ENCODE data around the gene TMEM135. TPM values are rescaled to one million over a fixed set of nuclear protein-coding genes. Genes with fewer than 3 reads are reported as not detected.
A peak's percentile ranks its signal among the peaks of the same experiment; 100 is the strongest.

Gene TMEM135
- total RNA-seq, 6 experiments from 2014 or later: 12.2 to 27.9 (median 18.8) TPM

DNA sequence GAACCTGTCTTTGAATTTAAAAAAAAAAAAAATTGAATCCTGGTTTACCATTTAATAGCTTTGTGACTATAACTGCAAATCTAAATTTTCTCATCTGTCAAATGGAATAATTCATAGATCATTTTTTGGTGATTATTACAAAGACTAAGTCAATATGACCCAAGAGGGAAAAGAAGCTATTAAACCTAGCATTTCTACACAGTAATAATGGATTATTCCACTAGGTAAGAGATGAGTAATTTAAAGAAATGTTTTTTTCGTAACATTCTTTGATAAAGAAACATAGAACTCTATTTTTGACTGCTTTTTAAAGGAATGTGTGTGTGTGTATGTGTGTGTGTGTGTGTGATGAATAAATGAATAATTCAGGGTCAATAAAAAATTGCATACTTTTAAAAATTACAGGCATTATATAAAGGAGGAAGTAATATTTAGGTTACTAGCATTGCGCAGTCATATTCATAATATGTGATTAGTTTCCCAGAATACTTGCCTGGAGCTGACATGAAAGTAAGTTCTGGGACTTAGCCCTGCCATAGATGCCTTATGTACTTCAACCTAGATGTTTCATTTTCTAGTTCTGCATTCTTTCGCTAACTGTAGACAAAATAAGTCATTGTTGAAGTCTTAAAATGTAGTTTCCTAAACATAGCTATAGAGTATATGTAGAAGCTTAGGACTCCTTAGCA is 72.9 kb downstream of the TMEM135 start:
- H3K4me1 ChIP-seq: no peaks in the 10 kb centered on the region
- no peak overlapping the region for H3K4me3 ChIP-seq
- 77% methylated on average over 3 of the region's 3 CpGs for WGBS (ENCODE audit: insufficient coverage, low coverage, low lambda C conversion rate, missing lambda C conversion rate)
- no peaks in the 10 kb centered on the region for H3K9me3 ChIP-seq
- H3K36me3 ChIP-seq: no peaks in the 10 kb centered on the region
- H3K27ac ChIP-seq: no peak overlapping the region
- TF ChIP-seq POLR2A (IDR thresholded peaks at IDR 0.05): no peak
- TF ChIP-seq CTCF (IDR thresholded peaks at IDR 0.05): no peak
- ATAC-seq (no peak), DNase-seq (no peak)
- intact Hi-C loops (cut with DNase I): no loop called here
- no peaks in the 10 kb centered on the region for H3K27me3 ChIP-seq

DNA sequence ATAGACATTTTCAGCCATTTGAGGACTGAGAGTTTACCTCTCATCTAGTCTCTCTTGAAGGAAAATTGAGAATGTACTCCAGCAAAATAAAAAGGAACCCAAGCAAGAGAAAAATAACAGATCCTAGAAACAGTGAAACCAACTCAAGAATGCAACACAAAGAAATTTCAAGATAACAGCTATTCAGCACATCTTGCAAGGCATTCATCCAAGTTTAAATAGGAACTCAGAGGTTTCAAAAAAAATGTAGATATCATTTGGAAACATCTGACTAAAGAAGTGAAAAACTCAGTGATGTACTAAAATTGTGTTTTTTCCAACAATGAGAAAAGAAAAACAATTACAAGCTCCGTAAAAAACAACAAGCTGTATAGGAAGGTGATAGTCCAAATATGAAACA is 76.4 kb downstream of the TMEM135 start:
- H3K4me1 ChIP-seq: no peaks in the 10 kb centered on the region
- no peaks in the 10 kb centered on the region for H3K36me3 ChIP-seq
- 78% methylated on average over 1 of the region's 1 CpG for WGBS (ENCODE audit: insufficient coverage, low coverage, low lambda C conversion rate, missing lambda C conversion rate)
- H3K4me3 ChIP-seq: no peak overlapping the region
- no peaks in the 10 kb centered on the region for H3K27me3 ChIP-seq
- H3K27ac ChIP-seq: no peak overlapping the region
- TF ChIP-seq POLR2A (IDR thresholded peaks at IDR 0.05): no peak
- no peak for TF ChIP-seq CTCF (IDR thresholded peaks at IDR 0.05)
- ATAC-seq (peak in 1 of 4 donors; percentile 15), DNase-seq (no peak)
- H3K9me3 ChIP-seq: no peaks in the 10 kb centered on the region
- intact Hi-C loops (cut with DNase I): no loop called here

- Histone ChIP-seq H3K36me3 (no peaks in the 10 kb centered on the region), H3K9me3 (no peaks in the 10 kb centered on the region), H3K4me3 (no peak overlapping the region), H3K27ac (no peak overlapping the region), H3K27me3 (no peaks in the 10 kb centered on the region), H3K4me1 (no peaks in the 10 kb centered on the region)
- DNase-seq (no peak), ATAC-seq (no peak)
- WGBS (ENCODE audit: insufficient coverage, low coverage, low lambda C conversion rate, missing lambda C conversion rate): 93% methylated on average over 1 of the region's 1 CpG
- intact Hi-C loops (cut with DNase I): no loop called here
- TF ChIP-seq CTCF (IDR thresholded peaks at IDR 0.05) (no peak), POLR2A (IDR thresholded peaks at IDR 0.05) (no peak)
Observed at GRCh38 chr11:87116185-87116584, 78.5 kb downstream of the TMEM135 start.

DNA sequence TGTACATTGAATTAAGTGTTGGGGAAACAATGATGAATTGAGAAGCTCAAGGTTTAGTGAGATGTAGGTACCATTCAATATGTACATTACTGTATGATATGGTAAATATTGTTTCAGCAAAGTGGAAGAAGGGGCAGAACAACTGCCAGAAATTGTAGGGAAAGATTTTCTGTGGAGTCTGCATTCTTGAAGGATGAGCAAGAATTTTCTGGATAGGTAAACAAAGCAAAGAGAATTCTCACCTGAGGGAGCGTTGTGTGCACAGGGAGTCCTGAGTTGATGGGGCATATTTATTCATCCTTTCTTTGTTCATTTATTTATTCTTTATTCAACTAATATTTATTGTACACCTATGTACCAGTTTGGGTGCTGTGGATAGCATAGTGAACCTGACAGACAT is 83.2 kb downstream of the TMEM135 start:
- ATAC-seq: no peak
- H3K4me1 ChIP-seq: no peaks in the 10 kb centered on the region
- TF ChIP-seq CTCF (IDR thresholded peaks at IDR 0.05) (no peak), POLR2A (IDR thresholded peaks at IDR 0.05) (no peak)
- no peaks in the 10 kb centered on the region for H3K36me3 ChIP-seq
- no peak overlapping the region for H3K4me3 ChIP-seq
- no peak for DNase-seq
- no peaks in the 10 kb centered on the region for H3K9me3 ChIP-seq
- no peaks in the 10 kb centered on the region for H3K27me3 ChIP-seq
- intact Hi-C loops (cut with DNase I): no loop called here
- 92% methylated on average over 1 of the region's 1 CpG for WGBS (ENCODE audit: insufficient coverage, low coverage, low lambda C conversion rate, missing lambda C conversion rate)
- H3K27ac ChIP-seq: no peak overlapping the region

Data from right lobe of liver (tissue), 6 donors.